SK-N-MC (cell line): ENCODE measurements around the gene STX8.

Source experiments
- EZH2 ChIP-seq: fragments of 200-600 bp; sonication (generic); IDR thresholded peaks from one replicate; pipeline ENCODE4 v1.6.1; 2017; ENCODE audit warnings: antibody characterized with exemption
- FOXP2 ChIP-seq: optimal IDR thresholded peaks from 2 replicates; pipeline ENCODE3; 2011; ENCODE audit warnings: mild to moderate bottlenecking, moderate library complexity; ENCODE audit not compliant: insufficient read depth; ENCODE audit errors: extremely low read length, control extremely low read depth
- POLR2AphosphoS5 ChIP-seq: IDR thresholded peaks from 2 replicates; pipeline ENCODE4 v1.6.1; 2012; ENCODE audit warnings: mild to moderate bottlenecking, low read depth, low read length, borderline replicate concordance

DNA sequence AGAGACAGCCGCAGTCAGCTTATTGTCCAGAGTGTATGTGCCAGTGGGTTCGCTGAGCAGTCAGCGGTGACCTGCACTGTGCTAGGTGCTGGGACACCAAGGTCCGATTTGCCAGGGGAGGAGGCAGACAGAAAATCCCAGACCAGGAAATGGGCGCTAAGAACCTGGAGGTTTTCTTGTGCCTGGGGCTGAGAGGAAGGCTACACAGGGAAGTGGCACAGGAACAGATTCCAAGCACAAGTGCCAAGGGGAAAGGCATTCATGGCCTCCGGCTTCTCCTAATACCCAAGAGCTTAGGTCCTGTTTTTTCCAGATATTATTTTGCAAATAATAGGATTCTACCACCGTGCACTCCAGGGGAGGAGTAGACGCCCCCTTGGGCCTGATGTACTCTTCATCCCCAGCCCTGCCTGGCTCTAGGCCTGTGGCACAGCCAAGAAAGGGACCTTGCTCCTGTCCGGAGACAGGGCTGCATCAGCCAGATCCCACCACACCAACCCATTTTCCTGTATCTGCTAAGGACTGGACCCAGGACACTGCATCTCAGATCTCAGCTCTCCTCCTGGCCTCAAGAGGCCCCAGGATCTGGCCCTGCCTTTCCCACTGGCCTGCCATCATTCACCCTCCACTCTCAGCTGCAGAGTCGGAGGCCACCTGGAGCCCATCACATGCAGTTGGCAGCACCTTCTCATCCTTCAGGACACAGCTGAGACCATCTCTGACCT is 367.1 kb downstream of the STX8 start:
- no peak for TF ChIP-seq EZH2
- TF ChIP-seq POLR2AphosphoS5, result no peak
- no peak for TF ChIP-seq FOXP2
